Progenitor cell of endocrine pancreas (in vitro differentiated cells): Measurements from ENCODE around the gene ARID3C. TPM values are rescaled to one million over a fixed set of nuclear protein-coding genes. Genes with fewer than 3 reads are reported as not detected.

Experiments used
- DNase-seq: peaks from one replicate; pipeline ENCODE4 v3.0.0; 2021; ENCODE audit warnings: low spot score; ENCODE audit not compliant: unreplicated experiment
- H3K27ac Mint-ChIP-seq: 2 replicates; pipeline ENCODE4 v1.8.0; 2021; ENCODE audit warnings: mild to moderate bottlenecking, moderate library complexity, mixed read lengths
- H3K27me3 Mint-ChIP-seq: 2 replicates; pipeline ENCODE4 v1.8.0; 2021; ENCODE audit warnings: mixed read lengths
- H3K36me3 Mint-ChIP-seq: 2 replicates; pipeline ENCODE4 v1.8.0; 2022; ENCODE audit warnings: mixed read lengths; ENCODE audit not compliant: insufficient read depth
- H3K4me1 Mint-ChIP-seq: 2 replicates; pipeline ENCODE4 v1.8.0; 2021; ENCODE audit warnings: low read depth, mixed read lengths
- H3K4me3 Mint-ChIP-seq: 2 replicates; pipeline ENCODE4 v1.8.0; 2021; ENCODE audit warnings: low read depth, mild to moderate bottlenecking, moderate library complexity, mixed read lengths
- H3K9me3 Mint-ChIP-seq: 2 replicates; pipeline ENCODE4 v1.8.0; 2021; ENCODE audit warnings: low read depth, mixed read lengths
- CTCF ChIP-seq: fragments of 200-600 bp; sonication (generic); IDR thresholded peaks from one replicate; pipeline ENCODE4 v1.5.0; 2021; ENCODE audit warnings: antibody characterized with exemption, mild to moderate bottlenecking; ENCODE audit not compliant: unreplicated experiment
- total RNA-seq: library from RNA; stranded (reverse); gene quantifications from 2 replicates; pipeline ENCODE4 v1.2.1, GENCODE V29; 2021

Gene ARID3C
- total RNA-seq, 1 donor from 2014 or later, result 12.0 TPM

GRCh38 chr9:34576597-34577399 lies 52.1 kb downstream of the ARID3C start:
- no peak for DNase-seq
- no peak for TF ChIP-seq CTCF
- peaks cover 79% of the 10 kb centered on the region for H3K27me3 Mint-ChIP-seq
- no peaks in the 10 kb centered on the region for H3K9me3 Mint-ChIP-seq
- H3K27ac Mint-ChIP-seq, result no peak overlapping the region
- peak overlapping the region; percentile 64 for H3K4me3 Mint-ChIP-seq
- peaks cover 38% of the 10 kb centered on the region for H3K4me1 Mint-ChIP-seq
- no peaks in the 10 kb centered on the region for H3K36me3 Mint-ChIP-seq

DNA sequence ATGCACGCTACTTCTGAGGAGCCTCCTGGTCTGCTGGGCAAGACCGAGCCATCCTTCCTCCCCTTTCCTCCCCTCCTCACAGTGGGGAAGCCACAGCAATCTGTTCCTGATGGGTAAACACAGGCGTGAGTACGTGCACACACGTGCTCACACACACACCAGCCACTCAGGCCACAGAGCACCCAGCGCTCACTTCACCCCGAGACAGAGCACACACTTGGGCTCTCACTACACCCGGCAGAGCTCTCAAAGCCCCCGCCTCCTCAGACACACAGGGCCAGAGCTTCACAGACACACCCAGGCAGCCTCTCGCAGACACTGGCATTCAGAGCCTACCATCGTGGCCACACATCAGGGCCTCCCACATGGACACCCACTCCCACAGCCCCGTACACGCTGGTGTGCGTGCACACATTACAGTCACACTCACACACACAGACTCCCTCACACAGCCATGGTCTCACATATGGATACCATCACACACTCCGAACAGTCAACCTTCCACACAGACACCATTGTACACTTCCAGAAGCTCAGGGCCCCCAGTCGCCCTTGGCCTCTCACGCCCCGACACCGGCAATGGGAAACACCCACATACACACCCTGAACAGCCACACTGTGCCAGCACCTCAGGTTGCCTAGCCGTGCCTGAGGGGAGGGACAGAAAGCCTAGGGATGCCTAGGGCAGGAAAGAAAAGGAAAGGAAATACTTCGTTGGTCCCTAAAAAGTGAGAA lies 52.8 kb downstream of the ARID3C start:
- no peak for DNase-seq
- no peak overlapping the region for H3K4me3 Mint-ChIP-seq
- peaks cover 77% of the 10 kb centered on the region for H3K27me3 Mint-ChIP-seq
- no peaks in the 10 kb centered on the region for H3K36me3 Mint-ChIP-seq
- peaks cover 32% of the 10 kb centered on the region for H3K4me1 Mint-ChIP-seq
- no peak overlapping the region for H3K27ac Mint-ChIP-seq
- H3K9me3 Mint-ChIP-seq, result no peaks in the 10 kb centered on the region
- no peak for TF ChIP-seq CTCF

GRCh38 chr9:34575241-34575640 lies 53.6 kb downstream of the ARID3C start:
- H3K9me3 Mint-ChIP-seq, result no peaks in the 10 kb centered on the region
- TF ChIP-seq CTCF, result no peak
- peaks cover 24% of the 10 kb centered on the region for H3K4me1 Mint-ChIP-seq
- H3K27ac Mint-ChIP-seq, result no peak overlapping the region
- no peak for DNase-seq
- no peak overlapping the region for H3K4me3 Mint-ChIP-seq
- H3K27me3 Mint-ChIP-seq, result peaks cover 77% of the 10 kb centered on the region
- no peaks in the 10 kb centered on the region for H3K36me3 Mint-ChIP-seq

- no peak overlapping the region for H3K4me3 Mint-ChIP-seq
- H3K27me3 Mint-ChIP-seq, result peaks cover 77% of the 10 kb centered on the region
- no peaks in the 10 kb centered on the region for H3K36me3 Mint-ChIP-seq
- no peaks in the 10 kb centered on the region for H3K9me3 Mint-ChIP-seq
- peaks cover 21% of the 10 kb centered on the region for H3K4me1 Mint-ChIP-seq
- H3K27ac Mint-ChIP-seq, result no peak overlapping the region
- no peak for TF ChIP-seq CTCF
- DNase-seq, result no peak
Measured at GRCh38 chr9:34574571-34574970, 54.3 kb downstream of the ARID3C start.

GRCh38 chr9:34573599-34574325 lies 55.1 kb downstream of the ARID3C start:
- Mint-ChIP-seq H3K36me3 (no peaks in the 10 kb centered on the region), H3K9me3 (no peaks in the 10 kb centered on the region), H3K27ac (no peak overlapping the region), H3K27me3 (peaks cover 72% of the 10 kb centered on the region), H3K4me3 (no peak overlapping the region), H3K4me1 (peaks cover 15% of the 10 kb centered on the region)
- DNase-seq, result no peak
- TF ChIP-seq CTCF, result no peak
